K562 (cell line): Measurements from ENCODE around the gene LYPD3. TPM values are rescaled to one million over a fixed set of nuclear protein-coding genes. Genes with fewer than 3 reads are reported as not detected.

Experiments used
- ATAC-seq: fragments of 200-7000 bp; cut with Tn5 transposase; 3 replicates; pipeline ENCODE4 v1.9.1; 2020; ENCODE audit warnings: moderate library complexity
- BruUV-seq: library from RNA; stranded (reverse); fragments of 400-500 nt; replicated peaks from 2 replicates; lab custom pipeline; 2021; lab: Mats Ljungman, UMichigan
- CTCF ChIA-PET: fragments of 300-600 bp; formaldehyde crosslinking; extraction: SDS; loops from one replicate; lab custom pipeline; 2021; ENCODE audit warnings: low intra/inter-chr PET ratio; lab: Yijun Ruan, JAX
- POLR2A ChIA-PET: fragments of 300-600, 350-650 bp; sonication (Branson Sonifier 250); formaldehyde crosslinking; extraction: SDS; loops from one replicate; lab custom pipeline; 2021; ENCODE audit warnings: antibody characterized with exemption, inconsistent platforms; lab: Yijun Ruan, JAX
- DNase-seq, 4 experiments: peaks; one replicate each; pipeline versions ENCODE4 v3.0.0 to v3.0.0-alpha.2; 2011 to 2018; ENCODE audit warnings: low spot score in 3 of 4, mixed read lengths in 3 of 4; ENCODE audit errors: extremely low read depth in 1 of 4
- FAIRE-seq: peaks from 2 replicates; lab custom pipeline; 2011; peaks lifted over from hg19 to GRCh38; lab: Jason Lieb, UNC
- H2AFZ ChIP-seq: 2 replicates; pipeline ENCODE4 v1.6.0; 2011; ENCODE audit warnings: low read depth, low read length, control low read depth, inconsistent platforms
- H3K27ac ChIP-seq: fragments of 200-600 bp; 3 replicates; pipeline ENCODE4 v1.8.0; 2011; ENCODE audit warnings: low read depth, mild to moderate bottlenecking, control low read depth, inconsistent platforms, low read length, moderate library complexity, mixed read lengths; ENCODE audit errors: extremely low read depth
- H3K27me3 ChIP-seq, 2 experiments: fragments of 300-600 bp in 1 of 2; 2 replicates in 1 of 2; 3 replicates in 1 of 2; pipeline versions ENCODE4 v1.6.0 to v1.8.0; 2011; ENCODE audit warnings: inconsistent platforms in 2 of 2, low read length in 2 of 2, mild to moderate bottlenecking in 1 of 2, mixed read lengths in 1 of 2, moderate library complexity in 1 of 2; ENCODE audit not compliant: control insufficient read depth in 2 of 2, insufficient read depth in 2 of 2
- H3K36me3 ChIP-seq: fragments of 300-600 bp; 3 replicates; pipeline ENCODE4 v1.8.0; 2011; ENCODE audit warnings: mild to moderate bottlenecking, low read length, inconsistent platforms; ENCODE audit not compliant: control insufficient read depth, insufficient read depth
- H3K4me1 ChIP-seq, 2 experiments: fragments of 200-600 bp in 1 of 2; replicated peaks in 1 of 2; 2 replicates in 1 of 2; 3 replicates in 1 of 2; pipeline versions ENCODE4 v1.5.1 to v1.8.0; 2011; ENCODE audit warnings: inconsistent platforms in 2 of 2, low read length in 2 of 2, mild to moderate bottlenecking in 1 of 2, mixed read lengths in 1 of 2, moderate library complexity in 1 of 2; ENCODE audit not compliant: control insufficient read depth in 2 of 2, insufficient read depth in 2 of 2
- H3K4me2 ChIP-seq: 2 replicates; pipeline ENCODE4 v1.6.1; 2011; ENCODE audit warnings: low read length, control low read depth, inconsistent platforms, mixed read lengths; ENCODE audit not compliant: insufficient read depth
- H3K4me3 ChIP-seq: fragments of 200-600 bp; sonication (generic), shearing (Covaris generic); 2 replicates; pipeline ENCODE4 v1.5.1; 2016; ENCODE audit warnings: control low read depth, inconsistent platforms
- H3K79me2 ChIP-seq: fragments of 200-600 bp; 3 replicates; pipeline ENCODE4 v1.8.0; 2011; ENCODE audit warnings: low read length, inconsistent platforms; ENCODE audit not compliant: control insufficient read depth, insufficient read depth
- H3K9ac ChIP-seq, 2 experiments: 2 replicates each; pipeline versions ENCODE4 v1.6.0 to v1.6.1; 2011; ENCODE audit warnings: low read depth in 2 of 2, low read length in 2 of 2, control low read depth in 1 of 2, inconsistent platforms in 1 of 2, mild to moderate bottlenecking in 1 of 2, mixed read lengths in 1 of 2; ENCODE audit not compliant: insufficient read depth in 1 of 2
- H3K9me1 ChIP-seq: one replicate; pipeline ENCODE4 v1.6.0; 2011; ENCODE audit warnings: inconsistent platforms, mild to moderate bottlenecking, low read length, moderate library complexity; ENCODE audit not compliant: control insufficient read depth, insufficient read depth
- H3K9me3 ChIP-seq: replicated peaks from 2 replicates; pipeline ENCODE4 v1.5.1; 2011; ENCODE audit warnings: low read depth, low read length, inconsistent platforms; ENCODE audit not compliant: control insufficient read depth, insufficient read depth
- H4K20me1 ChIP-seq: replicated peaks from 2 replicates; pipeline ENCODE4 v1.6.1; 2011; ENCODE audit warnings: low read length, inconsistent platforms, mixed read lengths; ENCODE audit not compliant: control insufficient read depth, insufficient read depth
- BCOR ChIP-seq: fragments of 450-650 bp; IDR thresholded peaks from 2 replicates; pipeline ENCODE4 v1.6.1; 2016
- CHD1 ChIP-seq: fragments of 200-600 bp; sonication (generic); IDR thresholded peaks from one replicate; pipeline ENCODE4 v1.6.1; 2012; ENCODE audit warnings: mild to moderate bottlenecking, moderate library complexity, low read length, inconsistent platforms
- EWSR1 ChIP-seq: fragments of 450-650 bp; IDR thresholded peaks from 2 replicates; pipeline ENCODE4 v1.6.1; 2018; ENCODE audit warnings: borderline replicate concordance, mild to moderate bottlenecking, low read depth, moderate library complexity; ENCODE audit not compliant: partially characterized antibody
- WGBS: fragments of 100-300 bp; shearing (Covaris generic); methylation state at CpG from one replicate; pipeline ENCODE4 v1.1.6; 2016; ENCODE audit warnings: low coverage, mixed read lengths; ENCODE audit not compliant: insufficient coverage; ENCODE audit errors: missing lambda C conversion rate; 5-methylcytosine and 5-hydroxymethylcytosine counted together
- in situ Hi-C: fragments of 300-500 bp; cut with MboI; formaldehyde crosslinking; loops from 4 replicates; pipeline ENCODE4 v1.15.0; 2018; ENCODE audit warnings: inconsistent platforms, mixed read lengths
- intact Hi-C: fragments of 100-400 bp; cut with micrococcal nuclease; formaldehyde crosslinking; loops from 2 replicates; pipeline ENCODE4 v1.14.2; 2022
- polyA plus RNA-seq, 8 experiments: library from polyadenylated mRNA; depleted of rRNA in 4 of 8; stranded (reverse) in 5 of 8; unstranded in 3 of 8; fragments of >200 nt; fragmentation: Nextera tagmentation in 2 of 8; fragmentation: Illumina TruSeq in 1 of 8; extraction: Ambion mirVana in 2 of 8; extraction: Trizol in 1 of 8; gene quantifications; 2 replicates each; pipeline versions ENCODE4 v1.2.1 to v1.2.3, GENCODE V29; 2011 to 2014; ENCODE audit warnings: inconsistent platforms in 1 of 8, missing spikeins in 1 of 8
- total RNA-seq, 7 experiments: library from RNA; depleted of rRNA in 6 of 7; stranded (reverse); fragments of >200 nt in 6 of 7; fragmentation: Illumina TruSeq in 2 of 7; extraction: Trizol in 2 of 7; gene quantifications; 2 replicates each; pipeline versions ENCODE4 v1.2.1 to v1.2.3, GENCODE V29; 2011 to 2021; ENCODE audit warnings: low replicate concordance in 1 of 7

LYPD3 gene
- total and polyA plus RNA-seq, 9 of the 15 experiments (the other 6 are each of a cell fraction or from before 2014, with no cell fraction given) = 0.04 to 0.33 (median 0.20) TPM; not detected in 1

DNA sequence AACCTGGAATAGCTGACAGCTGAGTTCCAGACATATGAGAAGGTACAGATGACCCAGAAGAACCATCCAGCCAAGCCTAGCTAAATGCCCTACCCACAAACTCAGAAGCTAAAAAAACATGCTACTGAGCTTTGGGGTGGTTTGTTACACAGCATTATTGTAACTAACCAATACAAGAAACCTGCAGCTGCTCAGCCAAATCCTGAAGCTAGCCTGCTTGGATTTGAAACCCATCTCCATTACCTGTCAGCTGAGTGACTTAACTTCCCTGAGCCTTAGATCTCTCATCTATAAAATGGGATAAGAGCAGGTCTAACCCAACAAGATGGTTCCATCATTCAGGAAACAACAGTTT, 25.7 kb downstream of the LYPD3 start:
- ATAC-seq = no peak
- Histone ChIP-seq H3K9me3 (no peaks in the 10 kb centered on the region; the same call in 1 of the 2 replicates), H3K27ac (no peak overlapping the region), H3K4me1 (peaks cover under 1 to 5% of the 10 kb centered on the region in 2 experiments; a peak in 4 of 5 replicates), H2AFZ (no peak overlapping the region), H3K79me2 (no peaks in the 10 kb centered on the region), H3K4me2 (no peak overlapping the region), H3K9me1 (no peaks in the 10 kb centered on the region), H3K36me3 (no peaks in the 10 kb centered on the region), H3K27me3 (peaks cover 0 to 4% of the 10 kb centered on the region in 2 experiments; a peak in 1 of 5 replicates), H3K4me3 (no peak overlapping the region), H4K20me1 (no peaks in the 10 kb centered on the region), H3K9ac (no peak overlapping the region)
- no peak for FAIRE-seq
- BruUV-seq = no TSS peak
- intact Hi-C loops = loop anchor here (10.0 kb wide), 2 partner anchors 185 to 215 kb away; no protein-coding TSS in a partner anchor
- no peak for DNase-seq
- in situ Hi-C loops = no loop called here
- TF ChIP-seq BCOR (0 out of 2 replicates have a peak, but pooled peaks have one; percentile 16), EWSR1 (no peak)
- CTCF ChIA-PET = no interaction called here
- POLR2A ChIA-PET = interaction anchor here (1.0 to 2.1 kb wide), 2 partner anchors 81 to 370 kb away, joined by 3 to 6 read pairs; no protein-coding TSS in a partner anchor

DNA sequence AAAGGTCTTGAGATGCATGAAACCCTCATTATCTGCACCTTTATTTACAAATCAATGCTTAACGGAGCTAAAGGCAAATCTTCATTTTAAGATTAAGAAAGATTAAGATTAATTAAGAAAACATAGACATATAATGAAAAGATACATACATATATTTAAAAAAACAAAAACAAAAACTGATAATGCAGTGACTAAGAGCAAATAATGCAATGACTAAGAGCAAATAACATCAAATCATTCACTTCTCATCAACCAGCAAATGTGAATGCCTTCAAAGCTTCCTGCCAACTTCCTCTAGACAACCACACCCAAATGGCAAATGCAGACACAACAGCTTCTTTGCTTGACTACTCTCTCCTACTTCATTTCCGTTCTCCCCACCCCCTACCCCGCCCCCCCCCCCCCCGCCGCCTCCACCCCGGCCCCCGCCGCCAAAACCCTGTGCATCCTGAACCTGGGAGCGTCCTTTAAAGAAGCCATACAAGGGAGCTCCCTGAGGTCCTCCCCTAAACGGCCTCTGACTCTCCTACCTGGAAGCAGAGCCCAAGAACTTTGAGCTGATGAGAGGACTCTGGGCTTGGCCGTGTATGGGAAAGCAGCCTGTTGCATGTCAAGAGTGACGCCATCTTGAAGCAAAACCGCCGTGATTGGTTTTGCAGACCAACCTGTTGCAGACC, 26.2 kb downstream of the LYPD3 start:
- POLR2A ChIA-PET = interaction anchor here (0.9 to 2.1 kb wide), 2 partner anchors 15 to 81 kb away, joined by 3 to 6 read pairs; no protein-coding TSS in a partner anchor
- FAIRE-seq (no peak), ATAC-seq (no peak), DNase-seq (no peak)
- Histone ChIP-seq H3K9me1 (no peaks in the 10 kb centered on the region), H4K20me1 (no peaks in the 10 kb centered on the region), H2AFZ (no peak overlapping the region), H3K4me1 (peaks cover 0 to 3% of the 10 kb centered on the region in 2 experiments; a peak in 2 of 5 replicates), H3K4me2 (no peak overlapping the region), H3K9ac (no peak overlapping the region), H3K27me3 (peaks cover 0 to 4% of the 10 kb centered on the region in 2 experiments; a peak in 1 of 5 replicates), H3K9me3 (no peaks in the 10 kb centered on the region; the same call in 1 of the 2 replicates), H3K27ac (no peak overlapping the region), H3K4me3 (no peak overlapping the region), H3K79me2 (no peaks in the 10 kb centered on the region), H3K36me3 (no peaks in the 10 kb centered on the region)
- BruUV-seq = no TSS peak
- in situ Hi-C loops (no loop called here), intact Hi-C loops (no loop called here)
- CTCF ChIA-PET = no interaction called here
- WGBS = 17% methylated on average over 7 of the region's 14 CpGs
- no peak for TF ChIP-seq CHD1
